T-cell (primary cell): ENCODE data around the gene LCP2. TPM values are rescaled to one million over a fixed set of nuclear protein-coding genes. Genes with fewer than 3 reads are reported as not detected.

Experiments
- total RNA-seq, 35 experiments: library from RNA in 6 of 35; stranded (reverse) in 6 of 35; fragments of 120-200 nt in 1 of 35; gene quantifications; one replicate each; pipeline versions ENCODE4 v1.2.1 to v1.2.4 and lab custom pipeline; 2013 to 2026

The LCP2 gene
- total RNA-seq, 5 donors from 2014 or later (not counting 1 experiment from before 2014, with no cell fraction given) = 355 to 394 (median 374) TPM

Other genes starting within 250 kb of the LCP2 start
- gene FOXI1, start 191.9 kb downstream of the LCP2 start, total RNA-seq = under 1 TPM in 2 of 5 donors, not detected in 3; 0.16 to 0.35 TPM
- gene C5orf58, start 64.8 kb downstream of the LCP2 start, total RNA-seq = not detected
- gene KCNMB1, start 91.6 kb upstream of the LCP2 start, total RNA-seq = not detected
- gene KCNIP1, start 206.2 kb upstream of the LCP2 start, total RNA-seq = not detected